GM18861 (cell line): Measurements from ENCODE around the gene PGAM1.
"Not testable (repeated sequence)": the region's sequence is repeated elsewhere in the genome, so short reads cannot be mapped to it uniquely, and the experiment has no call there.

Experiments used
- ATAC-seq: cut with Tn5 transposase; IDR thresholded peaks from one replicate; pipeline ENCODE4 v1.9.1; 2021; ENCODE audit not compliant: unreplicated experiment

The PGAM1 gene

GRCh38 chr10:97425964-97426775, at the start of gene PGAM1:
PGAM1 (plus strand) TSS chr10:97426191; CDS start chr10:97426308, 117 bp downstream.
- ATAC-seq, result peak; percentile 76

GRCh38 chr10:97376413-97376812, 49.6 kb upstream of the PGAM1 start:
- no peak for ATAC-seq

DNA sequence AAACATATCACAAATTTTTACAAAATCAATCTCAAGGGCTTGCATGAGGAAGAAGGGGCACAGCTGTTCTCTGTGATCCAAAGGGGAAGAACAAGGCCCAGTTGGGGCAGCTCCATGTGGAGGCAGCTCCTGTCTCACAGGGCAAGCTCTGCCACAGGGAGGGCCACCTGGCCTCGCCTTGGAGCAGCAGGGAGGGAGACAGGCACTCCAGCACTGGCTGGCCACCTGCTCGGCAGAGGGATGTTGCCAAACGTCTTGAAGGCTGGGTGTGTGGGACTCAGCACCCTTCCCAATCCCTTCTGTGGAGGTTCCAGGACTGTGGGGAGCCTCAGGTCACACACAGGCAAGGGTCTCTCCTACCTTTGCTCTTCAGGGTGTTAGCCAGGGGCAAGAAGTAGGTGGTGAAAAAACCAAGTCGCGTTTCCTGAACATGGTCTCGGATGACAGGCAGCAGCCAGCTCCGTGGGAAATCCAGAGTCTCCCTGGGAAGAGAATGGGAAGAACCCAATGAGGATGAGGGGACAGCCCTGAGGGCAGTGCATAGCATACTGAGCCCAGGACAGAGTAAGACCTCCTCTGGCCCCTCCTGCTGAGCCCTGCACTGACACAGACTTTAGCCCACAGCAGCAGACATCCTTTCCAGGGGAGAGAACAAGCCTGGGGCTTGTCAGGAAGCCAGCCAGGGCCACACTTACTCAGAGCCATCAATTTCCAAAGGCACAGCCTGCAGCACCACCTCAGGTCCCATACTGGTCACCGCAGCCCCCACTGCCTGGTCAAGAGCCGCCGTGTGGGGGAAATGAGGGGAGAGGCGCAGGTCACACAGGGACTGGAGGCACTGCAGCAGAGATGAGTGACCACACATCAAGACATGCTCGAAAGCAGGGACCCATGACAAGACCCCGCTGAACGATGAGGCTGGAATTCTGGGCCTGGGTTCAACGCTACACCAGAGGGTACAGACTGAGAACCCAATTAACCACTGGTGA, 46.8 kb upstream of the PGAM1 start:
- no peak for ATAC-seq

DNA sequence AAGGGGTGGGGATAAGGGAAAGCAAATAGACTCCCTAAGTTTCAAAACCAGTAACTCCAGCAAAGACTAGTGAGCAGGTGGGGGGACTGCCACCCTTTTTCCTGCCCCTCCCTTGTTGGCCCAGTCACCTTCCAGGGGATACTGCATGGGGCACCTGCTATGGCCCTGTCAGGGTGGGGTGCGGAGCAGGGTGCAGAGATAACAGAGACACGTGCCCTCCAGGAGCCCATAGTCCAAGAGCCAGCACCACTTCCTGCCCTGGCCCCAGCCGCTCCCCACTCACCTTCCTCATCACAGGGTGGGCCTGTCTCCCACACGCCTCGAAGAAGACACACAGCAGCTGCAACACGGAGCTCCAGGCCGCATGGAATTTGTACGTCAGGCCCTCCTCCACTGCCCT, 45.5 kb upstream of the PGAM1 start:
- ATAC-seq, result no peak

DNA sequence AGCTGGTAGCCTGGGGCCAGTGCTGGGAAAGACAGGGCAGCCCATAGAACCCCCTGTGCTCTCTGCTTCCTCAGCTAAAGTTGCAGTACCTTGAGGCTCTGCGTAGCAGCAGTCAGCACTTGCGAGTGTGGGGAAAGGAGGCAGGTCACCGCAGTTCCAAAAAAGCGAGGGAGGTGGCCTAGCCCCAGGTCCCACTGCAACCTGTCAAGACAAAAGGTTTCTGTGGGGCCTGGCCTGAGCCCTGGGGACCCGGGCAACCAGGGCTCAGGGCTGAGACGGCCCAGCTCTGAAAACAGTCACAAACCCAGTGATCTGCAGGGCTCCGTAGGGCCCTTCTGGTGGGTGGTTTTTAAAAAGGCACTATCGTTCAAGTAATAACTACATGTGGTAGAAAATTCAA, 44.4 kb upstream of the PGAM1 start:
- ATAC-seq, result no peak

GRCh38 chr10:97383159-97383558, 42.8 kb upstream of the PGAM1 start:
- ATAC-seq, result no peak

DNA sequence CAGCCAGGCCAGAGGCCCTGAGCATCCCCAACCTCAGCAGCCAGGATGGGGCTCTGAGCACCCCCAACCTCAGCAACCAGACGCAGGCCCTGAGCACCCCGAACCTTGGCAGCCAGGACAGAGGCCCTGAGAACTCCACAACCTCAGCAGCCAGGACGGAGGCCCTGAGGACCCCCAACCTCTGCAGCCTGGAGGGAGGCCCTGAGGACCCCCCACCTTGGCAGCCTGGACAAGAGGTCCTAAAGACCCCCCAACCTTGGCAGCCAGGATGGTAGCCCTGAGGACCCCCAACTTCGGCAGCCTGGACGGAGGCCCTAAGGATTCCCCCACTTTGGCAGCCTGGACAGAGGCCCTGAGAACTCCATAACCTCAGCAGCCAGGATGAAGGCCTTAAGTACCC, 41.8 kb upstream of the PGAM1 start:
- ATAC-seq, result no peak

DNA sequence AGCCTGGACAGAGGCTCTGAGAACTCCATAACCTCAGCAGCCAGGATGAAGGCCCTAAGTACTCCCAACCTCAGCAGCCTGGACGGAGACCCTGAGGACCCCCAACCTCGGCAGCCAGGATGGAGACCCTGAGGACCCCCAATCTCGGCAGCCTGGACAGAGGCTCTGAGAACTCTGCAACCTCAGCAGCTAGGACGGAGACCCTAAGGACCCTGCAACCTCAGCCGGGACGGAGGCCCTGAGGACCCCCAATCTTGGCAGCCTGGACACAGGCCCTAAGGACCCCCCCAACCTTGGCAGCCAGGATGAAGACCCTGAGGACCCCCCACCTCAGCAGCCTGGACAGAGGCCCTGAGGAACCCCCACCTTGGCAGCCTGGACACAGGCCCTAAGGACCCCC, 41.4 kb upstream of the PGAM1 start:
- no peak for ATAC-seq

GRCh38 chr10:97385565-97385964, 40.4 kb upstream of the PGAM1 start:
- no peak for ATAC-seq

DNA sequence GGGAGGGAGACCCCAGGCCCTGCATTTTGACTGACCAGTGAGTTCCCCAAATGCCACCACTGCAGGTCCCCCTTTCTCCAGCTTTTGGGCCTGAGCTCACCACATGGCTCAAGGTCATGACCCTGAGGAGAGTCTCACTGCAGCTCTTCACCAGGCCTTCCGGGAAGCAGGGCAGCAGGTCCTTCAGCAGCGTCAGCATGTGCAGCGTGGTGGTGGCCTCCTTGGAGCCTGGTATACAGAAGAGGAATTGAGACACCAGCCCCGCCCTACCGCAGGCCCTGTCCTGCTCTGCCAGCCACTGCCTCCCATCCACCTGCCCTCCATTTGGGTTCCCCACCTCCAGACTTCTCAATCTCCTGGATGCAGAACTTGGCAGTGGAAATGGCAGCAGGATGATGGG, 37.8 kb upstream of the PGAM1 start:
- no peak for ATAC-seq

- ATAC-seq, result no peak
These were observed 35.9 kb upstream of the PGAM1 start for GRCh38 chr10:97390091-97390490.

- ATAC-seq, result no peak
These were observed 32.9 kb upstream of the PGAM1 start for GRCh38 chr10:97393034-97393573.

DNA sequence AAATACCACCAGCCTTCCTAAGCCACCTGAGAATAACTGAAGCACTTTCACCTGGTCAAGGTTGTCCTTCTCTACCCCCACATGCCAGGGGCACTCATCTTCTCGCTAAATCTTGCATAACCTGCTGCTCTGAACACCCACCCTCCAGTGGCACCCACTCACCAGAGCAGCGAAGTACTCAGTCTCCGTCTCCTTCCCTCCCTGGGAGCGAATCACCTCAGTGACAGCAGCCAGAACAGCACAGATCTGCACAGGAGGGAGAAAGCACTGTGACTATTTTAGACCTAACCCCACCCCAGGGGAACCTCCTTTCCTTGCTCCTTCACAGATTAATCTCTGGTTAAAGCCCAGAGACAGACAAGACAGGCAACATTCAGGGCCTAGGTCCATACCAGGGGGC, 29.9 kb upstream of the PGAM1 start:
- no peak for ATAC-seq

DNA sequence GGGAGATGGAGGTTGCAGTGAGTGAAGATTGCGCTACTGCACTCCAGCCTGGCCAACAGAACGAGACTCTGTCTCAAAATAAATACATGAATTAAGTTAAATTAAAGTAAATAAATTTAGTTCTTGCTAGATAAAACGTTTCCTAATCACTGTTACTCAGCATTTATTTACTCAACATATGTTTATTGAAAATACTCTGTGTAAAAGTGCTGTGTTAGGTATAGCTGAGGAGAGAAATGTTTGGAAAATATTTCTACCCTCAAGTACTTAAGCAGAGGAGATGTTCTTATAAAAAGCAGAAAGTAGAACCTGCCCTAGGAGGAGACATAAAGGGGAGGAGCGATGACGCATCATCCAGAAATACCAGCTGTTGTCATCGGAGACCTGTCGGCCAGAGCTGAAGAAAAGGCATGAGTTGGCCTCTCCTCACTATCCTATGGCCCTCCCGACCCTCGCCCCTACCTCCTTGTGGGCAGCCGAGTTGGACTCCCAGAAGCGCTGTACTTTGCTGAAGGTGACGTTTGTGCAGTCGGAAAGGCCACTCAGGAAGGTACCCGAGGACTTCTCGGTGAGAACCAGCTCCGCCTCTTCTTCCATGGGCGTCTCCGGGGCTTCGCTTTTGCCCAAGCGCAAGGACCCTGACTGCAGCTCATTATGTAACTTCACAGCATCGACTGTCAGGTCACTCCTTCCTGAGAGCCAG, 26.0 kb upstream of the PGAM1 start:
- ATAC-seq, result no peak

DNA sequence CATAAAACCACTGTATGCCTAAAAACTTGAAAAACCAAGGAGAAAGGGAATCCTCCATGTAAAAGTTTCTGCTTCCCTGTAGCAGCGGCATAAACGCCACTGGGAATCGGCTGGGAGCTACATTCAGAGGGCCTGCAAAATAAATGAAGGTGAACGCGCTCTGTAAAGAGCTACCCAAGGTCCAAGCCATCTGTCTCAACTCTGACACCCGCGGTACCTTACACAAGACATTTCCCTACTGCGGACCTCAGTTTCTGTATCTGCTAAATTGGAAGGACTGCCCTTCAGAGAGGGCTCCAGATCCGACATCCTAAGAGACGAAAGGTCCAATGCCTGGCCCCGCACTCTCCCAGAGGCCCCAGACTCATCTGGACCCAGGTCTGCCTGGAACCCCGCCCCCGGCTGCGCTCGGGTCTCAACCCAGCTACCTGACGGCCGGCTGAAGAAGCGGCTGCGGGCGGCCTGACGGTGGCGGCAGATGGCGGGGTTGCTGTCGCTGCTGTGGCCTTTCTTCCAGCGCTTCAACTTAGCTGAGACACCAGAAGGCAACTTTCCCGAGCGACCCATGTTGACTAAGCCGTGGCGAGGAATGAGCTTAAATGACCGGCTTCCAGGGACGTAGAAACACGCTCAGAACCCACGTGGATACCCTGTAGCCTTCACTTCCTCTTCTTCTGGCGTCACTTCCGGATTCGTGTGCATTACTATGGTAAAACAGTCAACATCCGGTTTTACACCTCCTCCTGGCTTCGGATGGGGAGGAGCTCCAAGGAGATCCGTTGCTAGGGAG, 25.1 kb upstream of the PGAM1 start, which contains the start of gene RRP12:
Gene RRP12, minus strand, starts transcription at position 676 of the 790 bp plus-strand sequence. Its CDS starts 109 bp downstream, at position 567.
- peak; percentile 94 for ATAC-seq

- no peak for ATAC-seq
These were observed 24.5 kb upstream of the PGAM1 start for GRCh38 chr10:97401455-97401919.

GRCh38 chr10:97404044-97404443, 21.9 kb upstream of the PGAM1 start:
- ATAC-seq, result no peak

DNA sequence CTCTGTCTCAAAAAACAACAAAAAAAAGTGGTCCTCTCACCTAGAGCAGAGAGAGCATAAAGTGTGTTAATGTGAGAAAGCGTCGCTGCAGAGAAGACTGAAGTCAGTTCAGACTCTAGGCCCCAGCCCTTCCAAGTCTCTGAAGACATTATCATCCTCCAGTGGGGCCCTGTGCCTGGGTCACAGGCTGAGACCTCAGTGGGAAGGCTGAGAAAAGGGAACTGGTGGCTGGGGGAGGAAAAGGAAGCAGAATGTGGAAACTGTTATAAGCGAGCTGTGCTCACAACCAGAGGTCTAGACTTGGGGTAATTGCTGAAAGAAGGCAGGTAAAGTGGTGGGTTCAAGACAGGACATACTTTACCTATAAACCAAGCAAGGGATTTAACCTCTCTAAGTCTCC, 19.9 kb upstream of the PGAM1 start:
- no peak for ATAC-seq

GRCh38 chr10:97406483-97406882, 19.5 kb upstream of the PGAM1 start:
- ATAC-seq, result not testable (repeated sequence)
